ENCODE measurements around the gene THRB.

- no peak for TF ChIP-seq CTCF (IDR thresholded peaks at IDR 0.05)
- TF ChIP-seq MEF2A (IDR thresholded peaks at IDR 0.05; ENCODE audit: borderline replicate concordance, low read depth): no peak
- no peak for TF ChIP-seq EZH2phosphoT487 (IDR thresholded peaks at IDR 0.05; ENCODE audit: borderline replicate concordance, low read depth)
- TF ChIP-seq ZBTB33 (IDR thresholded peaks at IDR 0.05; ENCODE audit: borderline replicate concordance, low read depth): no peak
- TF ChIP-seq TEAD4 (IDR thresholded peaks at IDR 0.05; ENCODE audit: borderline replicate concordance, insufficient read depth): no peak
- no peak for TF ChIP-seq MAX (IDR thresholded peaks at IDR 0.05; ENCODE audit: low read depth)
- no peak for TF ChIP-seq YY1 (IDR thresholded peaks at IDR 0.05; ENCODE audit: low read depth)
- TF ChIP-seq PBX3 (IDR thresholded peaks at IDR 0.05): no peak
- TF ChIP-seq TAF1 (IDR thresholded peaks at IDR 0.05; ENCODE audit: borderline replicate concordance, low read depth, low read length): no peak
- no peak for TF ChIP-seq GABPA (IDR thresholded peaks at IDR 0.05; ENCODE audit: low read depth)
- TF ChIP-seq NFIC (IDR thresholded peaks at IDR 0.05; ENCODE audit: borderline replicate concordance): no peak
Measured at GRCh38 chr3:24462737-24463136, 31.9 kb downstream of the THRB start.
